SU-DHL-6 (cell line): Measurements from ENCODE around the gene KIAA2012.

Source experiments
- EZH2phosphoT487 ChIP-seq: fragments of 200-600 bp; sonication (generic), shearing (Covaris generic); conservative IDR thresholded peaks from 2 replicates; pipeline ENCODE4 v1.6.1; 2018; ENCODE audit warnings: mild to moderate bottlenecking, antibody characterized with exemption, low read length, moderate library complexity, mixed read lengths
- TF ChIP-seq, protein P1 (sequence below): fragments of 200-600 bp; sonication (generic); IDR thresholded peaks from one replicate; pipeline ENCODE4 v1.5.1; 2017; ENCODE audit warnings: antibody characterized with exemption, mild to moderate bottlenecking, low read length, moderate library complexity; ENCODE audit not compliant: insufficient read depth, poor library complexity, severe bottlenecking

- TF ChIP-seq, protein P1, sequence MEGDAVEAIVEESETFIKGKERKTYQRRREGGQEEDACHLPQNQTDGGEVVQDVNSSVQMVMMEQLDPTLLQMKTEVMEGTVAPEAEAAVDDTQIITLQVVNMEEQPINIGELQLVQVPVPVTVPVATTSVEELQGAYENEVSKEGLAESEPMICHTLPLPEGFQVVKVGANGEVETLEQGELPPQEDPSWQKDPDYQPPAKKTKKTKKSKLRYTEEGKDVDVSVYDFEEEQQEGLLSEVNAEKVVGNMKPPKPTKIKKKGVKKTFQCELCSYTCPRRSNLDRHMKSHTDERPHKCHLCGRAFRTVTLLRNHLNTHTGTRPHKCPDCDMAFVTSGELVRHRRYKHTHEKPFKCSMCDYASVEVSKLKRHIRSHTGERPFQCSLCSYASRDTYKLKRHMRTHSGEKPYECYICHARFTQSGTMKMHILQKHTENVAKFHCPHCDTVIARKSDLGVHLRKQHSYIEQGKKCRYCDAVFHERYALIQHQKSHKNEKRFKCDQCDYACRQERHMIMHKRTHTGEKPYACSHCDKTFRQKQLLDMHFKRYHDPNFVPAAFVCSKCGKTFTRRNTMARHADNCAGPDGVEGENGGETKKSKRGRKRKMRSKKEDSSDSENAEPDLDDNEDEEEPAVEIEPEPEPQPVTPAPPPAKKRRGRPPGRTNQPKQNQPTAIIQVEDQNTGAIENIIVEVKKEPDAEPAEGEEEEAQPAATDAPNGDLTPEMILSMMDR, result no peak
- no peak for TF ChIP-seq EZH2phosphoT487
Observed at GRCh38 chr2:202118168-202118567, 45.1 kb downstream of the KIAA2012 start.
